ENCODE results near the gene EDA. TPM values are rescaled to one million over a fixed set of nuclear protein-coding genes. Genes with fewer than 3 reads are reported as not detected.

Gene EDA
- total RNA-seq, 4 donors from 2014 or later: 0.51 to 3.3 (median 1.3) TPM

DNA sequence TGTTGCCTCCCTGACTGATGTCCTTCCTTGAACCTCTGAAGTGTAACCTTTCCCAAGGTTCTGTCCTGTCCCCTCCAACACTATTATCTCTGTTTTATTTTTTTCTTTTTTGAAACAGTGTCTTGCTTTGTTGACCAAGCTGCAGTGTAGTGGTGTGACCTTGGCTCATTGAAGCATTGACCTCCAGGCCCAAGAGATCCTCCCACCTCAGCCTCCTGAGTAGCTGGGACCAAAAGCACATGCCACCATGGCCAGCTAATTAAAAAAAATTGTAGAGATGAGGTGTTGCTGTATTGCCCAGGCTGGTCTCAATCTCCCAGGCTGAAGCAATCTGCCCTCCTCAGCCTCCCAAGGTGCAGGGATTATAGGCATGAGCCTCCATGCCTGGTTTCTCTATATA, 59.0 kb downstream of the EDA start:
- intact Hi-C loops (cut with DNase I; ENCODE audit: low total_unique reads) (no loop called here), in situ Hi-C loops (cut with MboI; ENCODE audit: low sequenced_read_pairs in 4 of 4) (no loop called here)
- Histone ChIP-seq H3K36me3 (no peaks in the 10 kb centered on the region), H3K27ac (no peak overlapping the region), H3K27me3 (no peaks in the 10 kb centered on the region), H3K4me3 (no peak overlapping the region), H3K4me1 (no peaks in the 10 kb centered on the region), H3K9me3 (peaks cover 0 to 10% (median 5%) of the 10 kb centered on the region in 3 donors)
- DNase-seq (no peak), ATAC-seq (no peak)
- TF ChIP-seq POLR2A (IDR thresholded peaks at IDR 0.05): no peak
- TF ChIP-seq, protein P1, sequence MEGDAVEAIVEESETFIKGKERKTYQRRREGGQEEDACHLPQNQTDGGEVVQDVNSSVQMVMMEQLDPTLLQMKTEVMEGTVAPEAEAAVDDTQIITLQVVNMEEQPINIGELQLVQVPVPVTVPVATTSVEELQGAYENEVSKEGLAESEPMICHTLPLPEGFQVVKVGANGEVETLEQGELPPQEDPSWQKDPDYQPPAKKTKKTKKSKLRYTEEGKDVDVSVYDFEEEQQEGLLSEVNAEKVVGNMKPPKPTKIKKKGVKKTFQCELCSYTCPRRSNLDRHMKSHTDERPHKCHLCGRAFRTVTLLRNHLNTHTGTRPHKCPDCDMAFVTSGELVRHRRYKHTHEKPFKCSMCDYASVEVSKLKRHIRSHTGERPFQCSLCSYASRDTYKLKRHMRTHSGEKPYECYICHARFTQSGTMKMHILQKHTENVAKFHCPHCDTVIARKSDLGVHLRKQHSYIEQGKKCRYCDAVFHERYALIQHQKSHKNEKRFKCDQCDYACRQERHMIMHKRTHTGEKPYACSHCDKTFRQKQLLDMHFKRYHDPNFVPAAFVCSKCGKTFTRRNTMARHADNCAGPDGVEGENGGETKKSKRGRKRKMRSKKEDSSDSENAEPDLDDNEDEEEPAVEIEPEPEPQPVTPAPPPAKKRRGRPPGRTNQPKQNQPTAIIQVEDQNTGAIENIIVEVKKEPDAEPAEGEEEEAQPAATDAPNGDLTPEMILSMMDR (IDR thresholded peaks at IDR 0.05 in 4 of 5, conservative IDR thresholded peaks at IDR 0.05 in 1 of 5): no peak

GRCh38 chrX:69705818-69706217, 89.9 kb downstream of the EDA start:
- intact Hi-C loops (cut with DNase I; ENCODE audit: low total_unique reads) (no loop called here), in situ Hi-C loops (cut with MboI; ENCODE audit: low sequenced_read_pairs in 4 of 4) (no loop called here)
- H3K27me3 ChIP-seq: no peaks in the 10 kb centered on the region
- H3K36me3 ChIP-seq: no peaks in the 10 kb centered on the region
- H3K4me1 ChIP-seq: no peaks in the 10 kb centered on the region
- H3K9me3 ChIP-seq: no peaks in the 10 kb centered on the region
- TF ChIP-seq, protein P1 (IDR thresholded peaks at IDR 0.05 in 4 of 5, conservative IDR thresholded peaks at IDR 0.05 in 1 of 5): no peak
- no peak for TF ChIP-seq POLR2A (IDR thresholded peaks at IDR 0.05)
- no peak for ATAC-seq
- DNase-seq: no peak
- H3K27ac ChIP-seq: no peak overlapping the region
- H3K4me3 ChIP-seq: no peak overlapping the region

- H3K36me3 ChIP-seq: no peaks in the 10 kb centered on the region
- no peak overlapping the region for H3K27ac ChIP-seq
- intact Hi-C loops (cut with DNase I; ENCODE audit: low total_unique reads) (no loop called here), in situ Hi-C loops (cut with MboI; ENCODE audit: low sequenced_read_pairs in 4 of 4) (no loop called here)
- DNase-seq: no peak
- no peak overlapping the region for H3K4me3 ChIP-seq
- no peak for TF ChIP-seq POLR2A (IDR thresholded peaks at IDR 0.05)
- TF ChIP-seq, protein P1 (IDR thresholded peaks at IDR 0.05 in 4 of 5, conservative IDR thresholded peaks at IDR 0.05 in 1 of 5): no peak
- no peaks in the 10 kb centered on the region for H3K4me1 ChIP-seq
- H3K27me3 ChIP-seq: no peaks in the 10 kb centered on the region
- peaks cover 0 to 30% (median 0%) of the 10 kb centered on the region in 3 donors for H3K9me3 ChIP-seq
- no peak for ATAC-seq
These were observed 102.2 kb downstream of the EDA start for GRCh38 chrX:69718102-69718501.

- in situ Hi-C loops (cut with MboI; ENCODE audit: low sequenced_read_pairs in 4 of 4) (no loop called here), intact Hi-C loops (cut with DNase I; ENCODE audit: low total_unique reads) (no loop called here)
- no peak for DNase-seq
- no peak for TF ChIP-seq POLR2A (IDR thresholded peaks at IDR 0.05)
- TF ChIP-seq, protein P1 (IDR thresholded peaks at IDR 0.05 in 4 of 5, conservative IDR thresholded peaks at IDR 0.05 in 1 of 5): no peak
- no peaks in the 10 kb centered on the region for H3K36me3 ChIP-seq
- H3K4me1 ChIP-seq: no peaks in the 10 kb centered on the region
- no peak for ATAC-seq
- H3K9me3 ChIP-seq: no peaks in the 10 kb centered on the region
- H3K27me3 ChIP-seq: no peaks in the 10 kb centered on the region
- H3K27ac ChIP-seq: no peak overlapping the region
- H3K4me3 ChIP-seq: no peak overlapping the region
These were observed 108.4 kb downstream of the EDA start for GRCh38 chrX:69724307-69724706.

- Histone ChIP-seq H3K27ac (no peak overlapping the region), H3K9me3 (no peaks in the 10 kb centered on the region), H3K4me1 (no peaks in the 10 kb centered on the region), H3K4me3 (no peak overlapping the region), H3K36me3 (no peaks in the 10 kb centered on the region), H3K27me3 (no peaks in the 10 kb centered on the region)
- no peak for ATAC-seq
- no peak for DNase-seq
- intact Hi-C loops (cut with DNase I; ENCODE audit: low total_unique reads): no loop called here
- no peak for TF ChIP-seq POLR2A (IDR thresholded peaks at IDR 0.05)
- TF ChIP-seq, protein P1 (IDR thresholded peaks at IDR 0.05 in 4 of 5, conservative IDR thresholded peaks at IDR 0.05 in 1 of 5): no peak
- in situ Hi-C loops (cut with MboI; ENCODE audit: low sequenced_read_pairs in 4 of 4): no loop called here
These were observed 124.4 kb downstream of the EDA start for GRCh38 chrX:69740317-69740716.

Measured in gastrocnemius medialis (tissue), 4 donors.